HG03457 (cell line): ENCODE measurements around the gene TM9SF1.
"Not testable (repeated sequence)": the region's sequence is repeated elsewhere in the genome, so short reads cannot be mapped to it uniquely, and the experiment has no call there.

Source experiments
- ATAC-seq: cut with Tn5 transposase; IDR thresholded peaks from one replicate; pipeline ENCODE4 v1.9.1; 2021; ENCODE audit warnings: moderate number of reproducible peaks; ENCODE audit not compliant: unreplicated experiment

The TM9SF1 gene

GRCh38 chr14:24226473-24226872, 31.2 kb upstream of the TM9SF1 start:
- no peak for ATAC-seq

GRCh38 chr14:24224618-24225071, 29.4 kb upstream of the TM9SF1 start:
- ATAC-seq: no peak

GRCh38 chr14:24222987-24223386, 27.7 kb upstream of the TM9SF1 start:
- not testable (repeated sequence) for ATAC-seq

GRCh38 chr14:24219521-24219920, 24.3 kb upstream of the TM9SF1 start:
- ATAC-seq: no peak

GRCh38 chr14:24219080-24219479, 23.8 kb upstream of the TM9SF1 start:
- ATAC-seq: no peak

GRCh38 chr14:24216876-24217275, 21.6 kb upstream of the TM9SF1 start:
- ATAC-seq: not testable (repeated sequence)

GRCh38 chr14:24216345-24216699, 21.1 kb upstream of the TM9SF1 start:
- ATAC-seq: no peak

GRCh38 chr14:24215495-24216344, 20.5 kb upstream of the TM9SF1 start, which contains the start of gene MDP1:
MDP1 (minus strand) TSS chr14:24216066; CDS start chr14:24215955, 111 bp downstream.
- peak; percentile 42 for ATAC-seq

- ATAC-seq: no peak
Measured at GRCh38 chr14:24213866-24214662, 18.8 kb upstream of the TM9SF1 start.

GRCh38 chr14:24212924-24213865, 18.0 kb upstream of the TM9SF1 start, which contains the start of gene CHMP4A:
CHMP4A (minus strand) TSS chr14:24213488; CDS start chr14:24213439, 49 bp downstream.
- ATAC-seq: peak; percentile 64

- ATAC-seq: no peak
Measured at GRCh38 chr14:24211311-24211710, 16.1 kb upstream of the TM9SF1 start.

- ATAC-seq: no peak
Measured at GRCh38 chr14:24207625-24208024, 12.4 kb upstream of the TM9SF1 start.

GRCh38 chr14:24207104-24207551, 11.9 kb upstream of the TM9SF1 start:
- ATAC-seq: no peak

GRCh38 chr14:24206260-24207103, 11.2 kb upstream of the TM9SF1 start:
- ATAC-seq: no peak

GRCh38 chr14:24204163-24205146, 9.2 kb upstream of the TM9SF1 start:
- ATAC-seq: no peak

GRCh38 chr14:24203249-24203886, 8.1 kb upstream of the TM9SF1 start:
- ATAC-seq: not testable (repeated sequence)

GRCh38 chr14:24202538-24202937, 7.3 kb upstream of the TM9SF1 start:
- ATAC-seq: not testable (repeated sequence)
